Measurements from ENCODE around the gene ABCB8.

DNA sequence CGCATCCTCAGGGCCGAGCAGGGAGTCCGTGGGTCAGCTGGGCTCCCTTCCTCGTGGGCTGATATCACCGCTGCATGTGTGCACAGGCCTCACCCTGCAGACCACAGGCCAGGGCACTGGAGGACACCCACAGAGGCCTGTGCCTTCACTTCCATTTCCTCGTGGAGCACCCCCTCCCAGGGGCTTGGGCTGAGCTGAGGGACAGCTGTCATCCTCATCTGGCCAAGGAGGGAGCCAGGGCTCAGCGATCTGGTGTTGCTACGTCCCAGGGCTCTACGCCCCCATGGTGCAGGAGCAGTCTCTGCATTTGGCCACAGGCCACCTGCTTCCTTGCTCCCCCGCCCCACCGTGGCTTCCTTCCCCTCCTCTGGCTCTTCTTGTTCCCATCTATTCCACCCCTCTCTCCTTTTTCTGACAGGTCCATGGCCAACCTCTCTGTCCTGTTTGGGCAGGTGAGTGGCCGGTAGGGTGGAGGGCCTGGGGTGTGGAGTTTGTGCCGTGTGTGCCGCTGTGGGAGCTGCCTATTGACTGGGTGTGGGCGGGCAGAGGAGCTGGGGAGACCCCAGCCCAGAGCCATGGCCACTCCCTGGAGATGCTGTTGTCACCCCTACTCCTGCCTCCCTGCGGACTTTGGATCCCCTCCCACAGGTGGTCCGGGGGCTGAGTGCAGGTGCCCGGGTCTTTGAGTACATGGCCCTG is 11.7 kb downstream of the ABCB8 start:
- no peak for TF ChIP-seq EZH2 (IDR thresholded peaks at IDR 0.05; ENCODE audit: insufficient read depth, poor library complexity, severe bottlenecking)
- no peak for TF ChIP-seq EZH2phosphoT487 (IDR thresholded peaks at IDR 0.05; ENCODE audit: insufficient read depth, low read depth)
